IMR-90 (cell line): Measurements from ENCODE around the gene PRR5. TPM values are rescaled to one million over a fixed set of nuclear protein-coding genes. Genes with fewer than 3 reads are reported as not detected.

ENCODE experiments used
- ATAC-seq: fragments of 200-7000 bp; cut with Tn5 transposase; 2 replicates; pipeline ENCODE4 v1.9.1; 2020; ENCODE audit warnings: low read depth, mild to moderate bottlenecking, moderate library complexity
- BruUV-seq: library from RNA; stranded (reverse); fragments of 400-500 nt; replicated peaks from 2 replicates; lab custom pipeline; 2021; lab: Mats Ljungman, UMichigan
- CTCF ChIA-PET: fragments of 300-600 bp; formaldehyde crosslinking; extraction: SDS; loops from one replicate; lab custom pipeline; 2021; ENCODE audit warnings: antibody characterized with exemption; lab: Yijun Ruan, JAX
- POLR2A ChIA-PET: fragments of 300-600 bp; sonication (Branson Sonifier 250); formaldehyde crosslinking; loops from one replicate; lab custom pipeline; 2022; ENCODE audit warnings: antibody characterized with exemption; ENCODE audit not compliant: unreplicated experiment; lab: Charles Lee
- DNase-seq: peaks from one replicate; pipeline ENCODE4 v3.0.0; 2013
- H2AFZ ChIP-seq: replicated peaks from 2 replicates; pipeline ENCODE3; 2013; ENCODE audit warnings: low read length, mild to moderate bottlenecking; ENCODE audit not compliant: poor library complexity
- H2AK5ac ChIP-seq: 2 replicates; pipeline ENCODE4 v1.6.1; 2013; ENCODE audit warnings: low read depth, low read length, inconsistent platforms
- H2AK9ac ChIP-seq: replicated peaks from 2 replicates; pipeline ENCODE3; 2013; ENCODE audit warnings: mild to moderate bottlenecking, low read depth, low read length, moderate library complexity; ENCODE audit not compliant: poor library complexity
- H2BK120ac ChIP-seq: 2 replicates; pipeline ENCODE4 v1.6.1; 2013; ENCODE audit warnings: low read depth, low read length, inconsistent platforms
- H2BK15ac ChIP-seq: 3 replicates; pipeline ENCODE4 v1.6.1; 2013; ENCODE audit warnings: low read depth, low read length, inconsistent platforms
- H2BK20ac ChIP-seq: 2 replicates; pipeline ENCODE4 v1.6.1; 2013; ENCODE audit warnings: low read depth, mild to moderate bottlenecking, inconsistent platforms, low read length, moderate library complexity
- H2BK5ac ChIP-seq: 2 replicates; pipeline ENCODE4 v1.6.1; 2013; ENCODE audit warnings: mild to moderate bottlenecking, low read depth, low read length, inconsistent platforms; ENCODE audit not compliant: poor library complexity, severe bottlenecking
- H3K14ac ChIP-seq: replicated peaks from 2 replicates; pipeline ENCODE4 v1.6.1; 2013; ENCODE audit warnings: low read depth, low read length, inconsistent platforms
- H3K18ac ChIP-seq: 2 replicates; pipeline ENCODE4 v1.6.1; 2013; ENCODE audit warnings: low read depth, low read length, control low read depth
- H3K23ac ChIP-seq: 2 replicates; pipeline ENCODE4 v1.6.1; 2013; ENCODE audit warnings: low read depth, low read length, inconsistent platforms
- H3K27ac ChIP-seq: 2 replicates; pipeline ENCODE4 v1.5.1; 2013; ENCODE audit warnings: mild to moderate bottlenecking, control low read depth, low read length; ENCODE audit not compliant: insufficient read depth
- H3K27me3 ChIP-seq: 2 replicates; pipeline ENCODE4 v1.6.1; 2013; ENCODE audit warnings: low read length; ENCODE audit not compliant: control insufficient read depth, insufficient read depth
- H3K36me3 ChIP-seq: 2 replicates; pipeline ENCODE4 v1.6.1; 2013; ENCODE audit warnings: low read length, mixed read lengths; ENCODE audit not compliant: control insufficient read depth, insufficient read depth
- H3K4ac ChIP-seq: 2 replicates; pipeline ENCODE4 v1.6.1; 2013; ENCODE audit warnings: low read depth, low read length, inconsistent platforms
- H3K4me1 ChIP-seq: 2 replicates; pipeline ENCODE4 v1.6.1; 2013; ENCODE audit warnings: low read length, mixed read lengths; ENCODE audit not compliant: control insufficient read depth, insufficient read depth
- H3K4me2 ChIP-seq: 2 replicates; pipeline ENCODE4 v1.6.1; 2013; ENCODE audit warnings: low read depth, mild to moderate bottlenecking, control low read depth, low read length, moderate library complexity
- H3K4me3 ChIP-seq: 2 replicates; pipeline ENCODE4 v1.5.1; 2013; ENCODE audit warnings: low read depth, mild to moderate bottlenecking, control low read depth, low read length, moderate library complexity; ENCODE audit not compliant: insufficient read depth
- H3K56ac ChIP-seq: 2 replicates; pipeline ENCODE4 v1.6.1; 2013; ENCODE audit warnings: low read length, inconsistent platforms; ENCODE audit not compliant: insufficient read depth; ENCODE audit errors: extremely low read depth
- H3K79me1 ChIP-seq, 2 experiments: 2 replicates each; pipeline ENCODE4 v1.6.1; 2013; ENCODE audit warnings: low read length in 2 of 2, inconsistent platforms in 1 of 2, low read depth in 1 of 2
- H3K9ac ChIP-seq: 2 replicates; pipeline ENCODE4 v1.6.1; 2013; ENCODE audit warnings: low read depth, low read length, control low read depth
- H3K9me1 ChIP-seq: 2 replicates; pipeline ENCODE4 v1.6.1; 2013; ENCODE audit warnings: low read length, inconsistent platforms; ENCODE audit not compliant: insufficient read depth
- H3K9me3 ChIP-seq: 2 replicates; pipeline ENCODE4 v1.6.1; 2013; ENCODE audit warnings: low read length; ENCODE audit not compliant: control insufficient read depth, insufficient read depth
- H4K20me1 ChIP-seq: 2 replicates; pipeline ENCODE4 v1.6.1; 2013; ENCODE audit warnings: low read length, inconsistent platforms; ENCODE audit not compliant: insufficient read depth
- H4K5ac ChIP-seq: 2 replicates; pipeline ENCODE4 v1.6.1; 2013; ENCODE audit warnings: mild to moderate bottlenecking, low read depth, low read length, control low read depth
- H4K8ac ChIP-seq, 2 experiments: 2 replicates each; pipeline ENCODE4 v1.6.1; 2013; ENCODE audit warnings: low read depth in 2 of 2, low read length in 2 of 2, control low read depth in 1 of 2, inconsistent platforms in 1 of 2
- H4K91ac ChIP-seq: 2 replicates; pipeline ENCODE4 v1.6.1; 2013; ENCODE audit warnings: low read depth, low read length, inconsistent platforms; ENCODE audit not compliant: insufficient read depth
- RFX5 ChIP-seq: IDR thresholded peaks from 2 replicates; pipeline ENCODE4 v1.8.0; 2012; ENCODE audit warnings: low read depth, mild to moderate bottlenecking, low read length, moderate library complexity
- WGBS, 2 experiments: methylation state at CpG; one replicate each; pipeline versions ENCODE4 v1.1.5 to v1.1.7; 2013; ENCODE audit warnings: missing lambda C conversion rate in 2 of 2; ENCODE audit not compliant: insufficient read length in 1 of 2; ENCODE audit errors: extremely low coverage in 2 of 2; 5-methylcytosine and 5-hydroxymethylcytosine counted together
- dilution Hi-C: fragments of 300-500 bp; cut with HindIII; formaldehyde crosslinking; loops from one replicate; pipeline ENCODE4 v1.14.3; 2018; ENCODE audit warnings: low sequenced_read_pairs; ENCODE audit not compliant: unreplicated experiment
- in situ Hi-C: fragments of 300-500 bp; cut with MboI; formaldehyde crosslinking; loops from 3 replicates; pipeline ENCODE4 v1.14.3; 2019; ENCODE audit warnings: low sequenced_read_pairs, inconsistent platforms, mixed read lengths
- intact Hi-C: fragments of 100-400 bp; cut with micrococcal nuclease; formaldehyde crosslinking; loops from 2 replicates; pipeline ENCODE4 v1.10.0; 2022
- polyA plus RNA-seq, 3 experiments: library from polyadenylated mRNA; depleted of rRNA; stranded (reverse); fragments of >200 nt; gene quantifications; 2 replicates each; pipeline ENCODE4 v1.2.3, GENCODE V29; 2012; ENCODE audit warnings: low replicate concordance in 1 of 3
- total RNA-seq: library from RNA; depleted of rRNA; stranded (reverse); fragments of >200 nt; gene quantifications from 2 replicates; pipeline ENCODE4 v1.2.3, GENCODE V29; 2012

The PRR5 gene
- total and polyA plus RNA-seq, 2 of the 4 experiments (the other 2 are of a cell fraction): 8.1 to 24.3 TPM

DNA sequence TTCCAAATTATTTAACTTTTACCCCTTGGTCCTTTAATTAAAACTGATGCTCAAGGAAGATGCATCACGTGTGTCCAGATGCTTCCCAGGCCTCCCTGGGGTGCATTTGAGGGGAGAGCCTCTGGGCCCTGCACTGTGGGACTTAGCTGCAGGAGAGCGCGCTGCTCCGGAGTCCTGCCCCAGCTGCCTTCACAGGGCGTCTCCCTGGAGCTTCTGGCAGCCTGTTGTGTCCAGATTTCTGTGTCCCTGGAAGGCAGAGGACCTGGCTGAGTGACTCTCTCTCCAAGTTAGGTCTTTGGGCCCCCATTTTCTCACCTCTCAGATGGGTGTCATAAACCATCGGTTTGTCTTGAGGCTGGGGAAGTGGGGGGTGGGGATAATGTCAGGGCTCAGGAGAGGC lies 53.4 kb downstream of the PRR5 start:
- H3K4me2 ChIP-seq: no peak overlapping the region
- no peak overlapping the region for H4K8ac ChIP-seq
- no peak overlapping the region for H2AK9ac ChIP-seq
- H3K18ac ChIP-seq: no peak overlapping the region
- peaks cover 10% of the 10 kb centered on the region; the same call in 1 of the 2 replicates for H3K4me1 ChIP-seq
- intact Hi-C loops (no loop called here), dilution Hi-C loops (no loop called here), in situ Hi-C loops (no loop called here)
- H2AK5ac ChIP-seq: no peak overlapping the region
- H2BK15ac ChIP-seq: no peak overlapping the region
- WGBS, 2 experiments: no CpG with 5 or more reads among the region's 6 CpGs
- H3K14ac ChIP-seq: no peak overlapping the region
- no peak overlapping the region for H2BK5ac ChIP-seq
- DNase-seq: no peak
- POLR2A ChIA-PET: no interaction called here
- no TSS peak for BruUV-seq
- no peak overlapping the region for H3K23ac ChIP-seq
- H3K27me3 ChIP-seq: peaks cover 17% of the 10 kb centered on the region; the same call in 1 of the 2 replicates
- CTCF ChIA-PET: no interaction called here
- H3K9me3 ChIP-seq: no peaks in the 10 kb centered on the region
- no peak overlapping the region for H3K56ac ChIP-seq
- H3K4ac ChIP-seq: no peak overlapping the region
- no peak overlapping the region for H2BK120ac ChIP-seq
- no peak overlapping the region for H4K91ac ChIP-seq
- no peak for ATAC-seq
- H2AFZ ChIP-seq: no peak overlapping the region
- no peaks in the 10 kb centered on the region for H3K36me3 ChIP-seq
- H4K5ac ChIP-seq: no peak overlapping the region
- no peak for TF ChIP-seq RFX5
- H3K79me1 ChIP-seq: no peaks in the 10 kb centered on the region
- no peak overlapping the region for H3K27ac ChIP-seq
- no peak overlapping the region for H2BK20ac ChIP-seq
- no peak overlapping the region for H3K4me3 ChIP-seq
- peaks cover 3% of the 10 kb centered on the region; the same call in 1 of the 2 replicates for H3K9me1 ChIP-seq
- no peak overlapping the region for H3K9ac ChIP-seq
- H4K20me1 ChIP-seq: no peaks in the 10 kb centered on the region
